ENCODE results near the gene GLIS1. TPM values are rescaled to one million over a fixed set of nuclear protein-coding genes. Genes with fewer than 3 reads are reported as not detected.

GLIS1 gene
- total and polyA plus RNA-seq, 5 donors from 2014 or later = not detected

DNA sequence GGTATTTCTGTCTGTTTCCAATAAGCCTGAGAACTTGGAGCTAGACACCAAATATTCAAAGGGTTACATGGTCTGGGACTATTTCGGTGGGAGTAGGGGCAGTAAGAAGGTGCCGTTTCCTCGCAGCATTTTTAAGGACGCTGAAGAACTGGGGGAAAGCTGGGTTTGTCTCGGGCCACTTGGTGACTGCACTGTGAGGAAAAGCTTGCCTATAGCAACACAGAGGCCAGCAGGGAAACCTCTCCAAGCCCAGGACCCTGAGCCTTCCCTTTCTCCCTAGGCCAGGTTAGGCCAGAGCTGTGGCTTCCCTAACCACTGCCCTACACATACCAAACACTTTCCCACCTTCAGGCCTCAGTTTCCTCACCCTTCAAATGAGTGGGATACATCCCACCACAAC is 3.3 kb downstream of the GLIS1 start:
- peaks cover 11% of the 10 kb centered on the region for H3K27me3 ChIP-seq (ENCODE audit: control insufficient read depth, insufficient read depth, low read length)
- H3K4me1 Mint-ChIP-seq = peaks cover 0 to 11% (median 2%) of the 10 kb centered on the region in 4 donors
- no peaks in the 10 kb centered on the region for H3K36me3 Mint-ChIP-seq
- no peak overlapping the region for H3K4me3 ChIP-seq (ENCODE audit: low read depth, low read length)
- DNase-seq (no peak), ATAC-seq (ENCODE audit: low read depth in 2 of 2) (no peak)
- H3K36me3 ChIP-seq (ENCODE audit: control insufficient read depth, insufficient read depth, low read length) = no peaks in the 10 kb centered on the region
- peak overlapping the region in 1 of 4 donors; percentile 31 for H3K4me3 Mint-ChIP-seq
- H3K4me1 ChIP-seq (ENCODE audit: control insufficient read depth, insufficient read depth, low read length, poor library complexity, severe bottlenecking) = peaks cover 12% of the 10 kb centered on the region
- peaks cover 0 to 2% (median 0%) of the 10 kb centered on the region in 7 donors for H3K9me3 Mint-ChIP-seq
- peaks cover 62% of the 10 kb centered on the region for H3K27me3 Mint-ChIP-seq
- no peaks in the 10 kb centered on the region for H3K9me3 ChIP-seq (ENCODE audit: control insufficient read depth in 2 of 2, low read length in 2 of 2)
- no peak overlapping the region for H3K27ac Mint-ChIP-seq
- no peak overlapping the region for H3K27ac ChIP-seq (ENCODE audit: insufficient read depth, low read length, poor library complexity, severe bottlenecking)

GRCh38 chr1:53735261-53735660 is 3.7 kb downstream of the GLIS1 start:
- peaks cover 12% of the 10 kb centered on the region for H3K4me1 ChIP-seq (ENCODE audit: control insufficient read depth, insufficient read depth, low read length, poor library complexity, severe bottlenecking)
- no peaks in the 10 kb centered on the region for H3K9me3 ChIP-seq (ENCODE audit: control insufficient read depth in 2 of 2, low read length in 2 of 2)
- H3K4me3 Mint-ChIP-seq = peak overlapping the region in 1 of 4 donors; percentile 63
- peaks cover 0 to 10% (median 2%) of the 10 kb centered on the region in 4 donors for H3K4me1 Mint-ChIP-seq
- no peak overlapping the region for H3K4me3 ChIP-seq (ENCODE audit: low read depth, low read length)
- ATAC-seq (ENCODE audit: low read depth in 2 of 2) (no peak), DNase-seq (no peak)
- H3K27ac Mint-ChIP-seq = no peak overlapping the region
- H3K27me3 ChIP-seq (ENCODE audit: control insufficient read depth, insufficient read depth, low read length) = peaks cover 11% of the 10 kb centered on the region
- H3K27me3 Mint-ChIP-seq = peaks cover 62% of the 10 kb centered on the region
- no peak overlapping the region for H3K27ac ChIP-seq (ENCODE audit: insufficient read depth, low read length, poor library complexity, severe bottlenecking)
- H3K36me3 Mint-ChIP-seq = no peaks in the 10 kb centered on the region
- no peaks in the 10 kb centered on the region for H3K36me3 ChIP-seq (ENCODE audit: control insufficient read depth, insufficient read depth, low read length)
- peaks cover 0 to 2% (median 0%) of the 10 kb centered on the region in 7 donors for H3K9me3 Mint-ChIP-seq

DNA sequence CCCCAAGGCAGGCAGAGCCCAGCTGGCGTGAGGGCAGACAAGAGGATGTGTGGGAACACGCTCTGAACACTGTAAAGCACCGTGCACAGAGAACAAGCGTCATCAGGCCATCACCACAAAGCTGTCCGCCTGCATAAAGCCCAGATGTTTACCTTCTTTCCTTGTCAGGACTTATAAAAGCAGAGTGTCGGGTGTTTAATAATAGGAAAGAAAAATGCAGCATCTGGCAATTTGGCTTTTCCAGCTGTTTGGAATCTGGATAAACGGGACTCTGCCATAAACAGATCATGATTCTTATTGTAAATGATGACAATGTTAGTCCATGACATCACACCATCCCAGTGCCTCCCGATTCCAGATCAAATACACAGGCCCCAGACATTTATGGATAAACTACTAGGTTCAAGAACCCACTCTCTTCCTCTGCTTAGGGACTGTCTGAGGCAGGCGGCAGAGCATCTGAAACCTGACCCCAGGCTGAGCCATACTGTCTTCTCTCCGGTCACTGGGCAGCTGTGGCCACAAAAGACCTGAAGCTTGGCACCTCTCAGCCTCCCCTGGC is 4.2 kb downstream of the GLIS1 start:
- Mint-ChIP-seq H3K4me1 (peaks cover 0 to 8% (median 1%) of the 10 kb centered on the region in 4 donors), H3K36me3 (no peaks in the 10 kb centered on the region), H3K4me3 (no peak overlapping the region), H3K9me3 (peaks cover 0 to 2% (median 0%) of the 10 kb centered on the region in 7 donors), H3K27me3 (peaks cover 57% of the 10 kb centered on the region), H3K27ac (no peak overlapping the region)
- Histone ChIP-seq H3K36me3 (ENCODE audit: control insufficient read depth, insufficient read depth, low read length) (no peaks in the 10 kb centered on the region), H3K4me3 (ENCODE audit: low read depth, low read length) (no peak overlapping the region), H3K27me3 (ENCODE audit: control insufficient read depth, insufficient read depth, low read length) (peaks cover 11% of the 10 kb centered on the region), H3K9me3 (ENCODE audit: control insufficient read depth in 2 of 2, low read length in 2 of 2) (no peaks in the 10 kb centered on the region), H3K27ac (ENCODE audit: insufficient read depth, low read length, poor library complexity, severe bottlenecking) (no peak overlapping the region), H3K4me1 (ENCODE audit: control insufficient read depth, insufficient read depth, low read length, poor library complexity, severe bottlenecking) (peaks cover 12% of the 10 kb centered on the region)
- ATAC-seq (ENCODE audit: low read depth in 2 of 2) (no peak), DNase-seq (no peak)

GRCh38 chr1:53733975-53734649 is 4.9 kb downstream of the GLIS1 start:
- H3K4me3 ChIP-seq (ENCODE audit: low read depth, low read length) = no peak overlapping the region
- peaks cover 11% of the 10 kb centered on the region for H3K27me3 ChIP-seq (ENCODE audit: control insufficient read depth, insufficient read depth, low read length)
- Mint-ChIP-seq H3K27ac (no peak overlapping the region), H3K9me3 (peaks cover 0 to 2% (median 0%) of the 10 kb centered on the region in 7 donors), H3K36me3 (no peaks in the 10 kb centered on the region), H3K4me3 (no peak overlapping the region), H3K4me1 (peaks cover 0 to 4% (median 0%) of the 10 kb centered on the region in 4 donors), H3K27me3 (peaks cover 55% of the 10 kb centered on the region)
- no peaks in the 10 kb centered on the region for H3K9me3 ChIP-seq (ENCODE audit: control insufficient read depth in 2 of 2, low read length in 2 of 2)
- no peaks in the 10 kb centered on the region for H3K36me3 ChIP-seq (ENCODE audit: control insufficient read depth, insufficient read depth, low read length)
- DNase-seq (no peak), ATAC-seq (ENCODE audit: low read depth in 2 of 2) (no peak)
- no peak overlapping the region for H3K27ac ChIP-seq (ENCODE audit: insufficient read depth, low read length, poor library complexity, severe bottlenecking)
- H3K4me1 ChIP-seq (ENCODE audit: control insufficient read depth, insufficient read depth, low read length, poor library complexity, severe bottlenecking) = peaks cover 12% of the 10 kb centered on the region

GRCh38 chr1:53733447-53733931 is 5.5 kb downstream of the GLIS1 start:
- no peaks in the 10 kb centered on the region for H3K9me3 ChIP-seq (ENCODE audit: control insufficient read depth in 2 of 2, low read length in 2 of 2)
- peaks cover 9% of the 10 kb centered on the region for H3K4me1 ChIP-seq (ENCODE audit: control insufficient read depth, insufficient read depth, low read length, poor library complexity, severe bottlenecking)
- H3K27me3 ChIP-seq (ENCODE audit: control insufficient read depth, insufficient read depth, low read length) = peaks cover 11% of the 10 kb centered on the region
- H3K36me3 Mint-ChIP-seq = no peaks in the 10 kb centered on the region
- H3K27me3 Mint-ChIP-seq = peaks cover 61% of the 10 kb centered on the region
- no peak overlapping the region for H3K4me3 Mint-ChIP-seq
- peaks cover 0 to 2% (median 0%) of the 10 kb centered on the region in 7 donors for H3K9me3 Mint-ChIP-seq
- ATAC-seq (ENCODE audit: low read depth in 2 of 2) (no peak), DNase-seq (no peak)
- no peaks in the 10 kb centered on the region for H3K36me3 ChIP-seq (ENCODE audit: control insufficient read depth, insufficient read depth, low read length)
- peak overlapping the region in 1 of 3 donors; percentile 5 for H3K27ac Mint-ChIP-seq
- no peak overlapping the region for H3K4me3 ChIP-seq (ENCODE audit: low read depth, low read length)
- H3K4me1 Mint-ChIP-seq = peaks cover 0 to 4% (median 0%) of the 10 kb centered on the region in 4 donors
- no peak overlapping the region for H3K27ac ChIP-seq (ENCODE audit: insufficient read depth, low read length, poor library complexity, severe bottlenecking)

DNA sequence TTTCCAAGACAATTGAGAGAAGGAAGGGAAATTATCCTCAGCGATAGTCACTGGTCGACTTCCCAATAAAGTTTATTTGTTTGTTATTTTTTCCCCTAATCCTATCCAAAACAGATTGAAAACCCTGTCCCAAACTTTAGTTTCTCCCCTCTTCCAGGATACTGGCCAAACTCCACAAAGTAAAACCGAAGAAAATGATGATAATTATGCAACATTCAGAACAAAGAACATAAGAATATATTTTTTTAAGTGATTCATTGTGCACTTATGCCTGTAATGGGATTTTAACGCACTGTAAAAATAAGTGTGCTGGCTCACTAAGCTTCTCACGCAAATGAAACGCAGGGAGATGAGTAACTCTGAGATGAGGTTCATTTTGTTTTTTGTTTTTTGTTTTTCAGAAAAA is 6.0 kb downstream of the GLIS1 start:
- Mint-ChIP-seq H3K36me3 (no peaks in the 10 kb centered on the region), H3K9me3 (peaks cover 0 to 2% (median 0%) of the 10 kb centered on the region in 7 donors), H3K4me3 (no peak overlapping the region), H3K27ac (no peak overlapping the region), H3K27me3 (peaks cover 64% of the 10 kb centered on the region), H3K4me1 (peaks cover 0 to 3% (median 0%) of the 10 kb centered on the region in 4 donors)
- Histone ChIP-seq H3K36me3 (ENCODE audit: control insufficient read depth, insufficient read depth, low read length) (no peaks in the 10 kb centered on the region), H3K9me3 (ENCODE audit: control insufficient read depth in 2 of 2, low read length in 2 of 2) (no peaks in the 10 kb centered on the region), H3K27me3 (ENCODE audit: control insufficient read depth, insufficient read depth, low read length) (peaks cover 11% of the 10 kb centered on the region), H3K4me1 (ENCODE audit: control insufficient read depth, insufficient read depth, low read length, poor library complexity, severe bottlenecking) (peaks cover 3% of the 10 kb centered on the region), H3K4me3 (ENCODE audit: low read depth, low read length) (no peak overlapping the region), H3K27ac (ENCODE audit: insufficient read depth, low read length, poor library complexity, severe bottlenecking) (no peak overlapping the region)
- no peak for DNase-seq
- ATAC-seq (ENCODE audit: low read depth in 2 of 2) = no peak

- Histone ChIP-seq H3K4me3 (ENCODE audit: low read depth, low read length) (no peak overlapping the region), H3K27me3 (ENCODE audit: control insufficient read depth, insufficient read depth, low read length) (peaks cover 10% of the 10 kb centered on the region), H3K4me1 (ENCODE audit: control insufficient read depth, insufficient read depth, low read length, poor library complexity, severe bottlenecking) (no peaks in the 10 kb centered on the region), H3K27ac (ENCODE audit: insufficient read depth, low read length, poor library complexity, severe bottlenecking) (no peak overlapping the region), H3K9me3 (ENCODE audit: control insufficient read depth in 2 of 2, low read length in 2 of 2) (no peaks in the 10 kb centered on the region), H3K36me3 (ENCODE audit: control insufficient read depth, insufficient read depth, low read length) (no peaks in the 10 kb centered on the region)
- Mint-ChIP-seq H3K9me3 (peaks cover 0 to 2% (median 0%) of the 10 kb centered on the region in 7 donors), H3K27ac (no peak overlapping the region), H3K36me3 (no peaks in the 10 kb centered on the region), H3K4me3 (no peak overlapping the region), H3K27me3 (peaks cover 62% of the 10 kb centered on the region), H3K4me1 (peaks cover 0 to 1% (median 0%) of the 10 kb centered on the region in 4 donors)
- no peak for DNase-seq
- no peak for ATAC-seq (ENCODE audit: low read depth in 2 of 2)
Observed at GRCh38 chr1:53732409-53732808, 6.6 kb downstream of the GLIS1 start.
